ENCODE measurements around the gene OR6X1. TPM values are rescaled to one million over a fixed set of nuclear protein-coding genes. Genes with fewer than 3 reads are reported as not detected.
"Not testable (repeated sequence)": the region's sequence is repeated elsewhere in the genome, so short reads cannot be mapped to it uniquely, and the experiment has no call there.

The OR6X1 gene
- total RNA-seq, 1 experiment from 2014 or later, result not detected

- DNase-seq (ENCODE audit: low read depth), result no peak
- in situ Hi-C loops (cut with HindIII; ENCODE audit: low pct_unique_long_range_greater_than_20kb, low sequenced_read_pairs), result no loop called here
Observed at GRCh38 chr11:123760894-123761293, 6.6 kb upstream of the OR6X1 start.

GRCh38 chr11:123757976-123758375, 3.7 kb upstream of the OR6X1 start:
- no peak for DNase-seq (ENCODE audit: low read depth)
- in situ Hi-C loops (cut with HindIII; ENCODE audit: low pct_unique_long_range_greater_than_20kb, low sequenced_read_pairs), result no loop called here

- in situ Hi-C loops (cut with HindIII; ENCODE audit: low pct_unique_long_range_greater_than_20kb, low sequenced_read_pairs), result no loop called here
- no peak for DNase-seq (ENCODE audit: low read depth)
Observed at GRCh38 chr11:123755813-123756212, 1.5 kb upstream of the OR6X1 start.

GRCh38 chr11:123755344-123755743, 1.0 kb upstream of the OR6X1 start:
- in situ Hi-C loops (cut with HindIII; ENCODE audit: low pct_unique_long_range_greater_than_20kb, low sequenced_read_pairs), result no loop called here
- DNase-seq (ENCODE audit: low read depth), result no peak

GRCh38 chr11:123753110-123753509, 1.2 kb downstream of the OR6X1 start:
- no peak for DNase-seq (ENCODE audit: low read depth)
- in situ Hi-C loops (cut with HindIII; ENCODE audit: low pct_unique_long_range_greater_than_20kb, low sequenced_read_pairs), result no loop called here

GRCh38 chr11:123751781-123752180, 2.5 kb downstream of the OR6X1 start:
- no peak for DNase-seq (ENCODE audit: low read depth)
- in situ Hi-C loops (cut with HindIII; ENCODE audit: low pct_unique_long_range_greater_than_20kb, low sequenced_read_pairs), result no loop called here

GRCh38 chr11:123748349-123748748, 6.0 kb downstream of the OR6X1 start:
- DNase-seq (ENCODE audit: low read depth); in situ Hi-C loops (cut with HindIII; ENCODE audit: low pct_unique_long_range_greater_than_20kb, low sequenced_read_pairs): not testable (repeated sequence)

GRCh38 chr11:123745764-123746451, 8.4 kb downstream of the OR6X1 start:
- in situ Hi-C loops (cut with HindIII; ENCODE audit: low pct_unique_long_range_greater_than_20kb, low sequenced_read_pairs), result no loop called here
- DNase-seq (ENCODE audit: low read depth), result no peak

- in situ Hi-C loops (cut with HindIII; ENCODE audit: low pct_unique_long_range_greater_than_20kb, low sequenced_read_pairs), result no loop called here
- no peak for DNase-seq (ENCODE audit: low read depth)
Observed at GRCh38 chr11:123742724-123743120, 11.6 kb downstream of the OR6X1 start.

GRCh38 chr11:123742031-123742723, 12.1 kb downstream of the OR6X1 start:
- in situ Hi-C loops (cut with HindIII; ENCODE audit: low pct_unique_long_range_greater_than_20kb, low sequenced_read_pairs), result no loop called here
- no peak for DNase-seq (ENCODE audit: low read depth)

- in situ Hi-C loops (cut with HindIII; ENCODE audit: low pct_unique_long_range_greater_than_20kb, low sequenced_read_pairs), result no loop called here
Observed at GRCh38 chr11:123741159-123742030, 12.9 kb downstream of the OR6X1 start, which contains the start of gene ZNF202. Gene ZNF202, minus strand, starts transcription at chr11:123741660. Its CDS starts 10,772 bp downstream, at chr11:123730888.

GRCh38 chr11:123740787-123741158, 13.5 kb downstream of the OR6X1 start:
- no peak for DNase-seq (ENCODE audit: low read depth)
- in situ Hi-C loops (cut with HindIII; ENCODE audit: low pct_unique_long_range_greater_than_20kb, low sequenced_read_pairs), result no loop called here

More at GRCh38 chr11:123741159-123742030, 12.9 kb downstream of the OR6X1 start, which contains the start of gene ZNF202:
- peak; percentile 71 for DNase-seq (ENCODE audit: low read depth)

GRCh38 chr11:123738374-123738773, 15.9 kb downstream of the OR6X1 start:
- no peak for DNase-seq (ENCODE audit: low read depth)
- in situ Hi-C loops (cut with HindIII; ENCODE audit: low pct_unique_long_range_greater_than_20kb, low sequenced_read_pairs), result no loop called here

GRCh38 chr11:123736769-123737168, 17.5 kb downstream of the OR6X1 start:
- in situ Hi-C loops (cut with HindIII; ENCODE audit: low pct_unique_long_range_greater_than_20kb, low sequenced_read_pairs), result no loop called here

GRCh38 chr11:123729602-123730001, 24.7 kb downstream of the OR6X1 start:
- in situ Hi-C loops (cut with HindIII; ENCODE audit: low pct_unique_long_range_greater_than_20kb, low sequenced_read_pairs), result no loop called here
- no peak for DNase-seq (ENCODE audit: low read depth)

More at GRCh38 chr11:123736769-123737168, 17.5 kb downstream of the OR6X1 start:
- no peak for DNase-seq (ENCODE audit: low read depth)

- DNase-seq (ENCODE audit: low read depth), result no peak
- in situ Hi-C loops (cut with HindIII; ENCODE audit: low pct_unique_long_range_greater_than_20kb, low sequenced_read_pairs), result no loop called here
Observed at GRCh38 chr11:123725995-123726655, 28.2 kb downstream of the OR6X1 start.

GRCh38 chr11:123719452-123719851, 34.9 kb downstream of the OR6X1 start:
- in situ Hi-C loops (cut with HindIII; ENCODE audit: low pct_unique_long_range_greater_than_20kb, low sequenced_read_pairs), result no loop called here
- no peak for DNase-seq (ENCODE audit: low read depth)

- in situ Hi-C loops (cut with HindIII; ENCODE audit: low pct_unique_long_range_greater_than_20kb, low sequenced_read_pairs), result no loop called here
- no peak for DNase-seq (ENCODE audit: low read depth)
Observed at GRCh38 chr11:123718469-123718868, 35.8 kb downstream of the OR6X1 start.

Data from Caki2 (cell line).